ENCODE measurements around the gene MTCL3.

MTCL3 gene

GRCh38 chr6:127459231-127459641, 59.9 kb downstream of the MTCL3 start, which contains the start of gene KIAA0408:
Gene KIAA0408 (minus strand): TSS chr6:127459389. CDS start chr6:127453981, 5,408 bp downstream.
- ChIA-PET POLR2A (interaction anchor here (0.6 kb wide), 2 partner anchors 323 to 1837 kb away, joined by 4 read pairs; no protein-coding TSS in a partner anchor), CTCF (ENCODE audit: unreplicated experiment) (no interaction called here)
- no peak for DNase-seq (ENCODE audit: low spot score)
- Histone ChIP-seq H3K4me1 (ENCODE audit: insufficient read depth, low read length, poor library complexity, severe bottlenecking) (no peaks in the 10 kb centered on the region), H3K9me3 (ENCODE audit: low read length) (no peaks in the 10 kb centered on the region), H3K79me2 (ENCODE audit: insufficient read depth, low read depth, low read length) (no peaks in the 10 kb centered on the region), H3K36me3 (ENCODE audit: insufficient read depth, low read length) (no peaks in the 10 kb centered on the region), H3K4me3 (ENCODE audit: low read depth, low read length, poor library complexity, severe bottlenecking) (no peak within 1 kb of the TSS), H3K9me2 (ENCODE audit: insufficient read depth, low read length) (no peaks in the 10 kb centered on the region), H2AFZ (ENCODE audit: low read length) (no peak within 1 kb of the TSS), H4K20me1 (ENCODE audit: insufficient read depth, low read length) (no peaks in the 10 kb centered on the region), H3K4me2 (ENCODE audit: low read length) (no peak within 1 kb of the TSS), H3K27ac (ENCODE audit: low read depth, low read length, poor library complexity, severe bottlenecking) (no peak within 1 kb of the TSS)
- no TSS peak for BruUV-seq (replicated peaks)
- TF ChIP-seq CTCF (conservative IDR thresholded peaks at IDR 0.05; ENCODE audit: low read length) (no peak), EZH2phosphoT487 (IDR thresholded peaks at IDR 0.05; ENCODE audit: borderline replicate concordance, low read depth, low read length) (no peak)
- intact Hi-C loops (cut with micrococcal nuclease; ENCODE audit: unreplicated experiment), result no loop called here

GRCh38 chr6:127458817-127459216, 60.3 kb downstream of the MTCL3 start:
- Histone ChIP-seq H3K9me3 (ENCODE audit: low read length) (no peaks in the 10 kb centered on the region), H3K79me2 (ENCODE audit: insufficient read depth, low read depth, low read length) (no peaks in the 10 kb centered on the region), H3K36me3 (ENCODE audit: insufficient read depth, low read length) (no peaks in the 10 kb centered on the region), H3K4me2 (ENCODE audit: low read length) (no peak overlapping the region), H2AFZ (ENCODE audit: low read length) (no peak overlapping the region), H3K4me1 (ENCODE audit: insufficient read depth, low read length, poor library complexity, severe bottlenecking) (no peaks in the 10 kb centered on the region), H3K9me2 (ENCODE audit: insufficient read depth, low read length) (no peaks in the 10 kb centered on the region), H3K27ac (ENCODE audit: low read depth, low read length, poor library complexity, severe bottlenecking) (no peak overlapping the region), H3K4me3 (ENCODE audit: low read depth, low read length, poor library complexity, severe bottlenecking) (no peak overlapping the region), H4K20me1 (ENCODE audit: insufficient read depth, low read length) (no peaks in the 10 kb centered on the region)
- POLR2A ChIA-PET, result interaction anchor here (0.6 kb wide), 1 partner anchor 1836 kb away, joined by 4 read pairs; no protein-coding TSS in a partner anchor
- intact Hi-C loops (cut with micrococcal nuclease; ENCODE audit: unreplicated experiment), result no loop called here
- no TSS peak for BruUV-seq (replicated peaks)
- TF ChIP-seq EZH2phosphoT487 (IDR thresholded peaks at IDR 0.05; ENCODE audit: borderline replicate concordance, low read depth, low read length) (no peak), CTCF (conservative IDR thresholded peaks at IDR 0.05; ENCODE audit: low read length) (no peak)
- CTCF ChIA-PET (ENCODE audit: unreplicated experiment), result no interaction called here
- DNase-seq (ENCODE audit: low spot score), result no peak

- DNase-seq (ENCODE audit: low spot score), result no peak
- H3K79me2 ChIP-seq (ENCODE audit: insufficient read depth, low read depth, low read length), result no peaks in the 10 kb centered on the region
- CTCF ChIA-PET (ENCODE audit: unreplicated experiment), result no interaction called here
- no TSS peak for BruUV-seq (replicated peaks)
- H3K9me2 ChIP-seq (ENCODE audit: insufficient read depth, low read length), result no peaks in the 10 kb centered on the region
- no peak overlapping the region for H2AFZ ChIP-seq (ENCODE audit: low read length)
- intact Hi-C loops (cut with micrococcal nuclease; ENCODE audit: unreplicated experiment), result no loop called here
- no peaks in the 10 kb centered on the region for H4K20me1 ChIP-seq (ENCODE audit: insufficient read depth, low read length)
- no peak overlapping the region for H3K27ac ChIP-seq (ENCODE audit: low read depth, low read length, poor library complexity, severe bottlenecking)
- H3K4me2 ChIP-seq (ENCODE audit: low read length), result no peak overlapping the region
- no peaks in the 10 kb centered on the region for H3K9me3 ChIP-seq (ENCODE audit: low read length)
- H3K4me3 ChIP-seq (ENCODE audit: low read depth, low read length, poor library complexity, severe bottlenecking), result no peak overlapping the region
- POLR2A ChIA-PET, result no interaction called here
- TF ChIP-seq EZH2phosphoT487 (IDR thresholded peaks at IDR 0.05; ENCODE audit: borderline replicate concordance, low read depth, low read length), result no peak
- H3K36me3 ChIP-seq (ENCODE audit: insufficient read depth, low read length), result no peaks in the 10 kb centered on the region
- H3K4me1 ChIP-seq (ENCODE audit: insufficient read depth, low read length, poor library complexity, severe bottlenecking), result no peaks in the 10 kb centered on the region
Observed at GRCh38 chr6:127458222-127458621, 60.9 kb downstream of the MTCL3 start.

Measured in OCI-LY7 (cell line).